Right lobe of liver (tissue), 6 donors: ENCODE measurements around the gene TBX2. TPM values are rescaled to one million over a fixed set of nuclear protein-coding genes. Genes with fewer than 3 reads are reported as not detected.
A peak's percentile ranks its signal among the peaks of the same experiment; 100 is the strongest.

ENCODE experiments used
- ATAC-seq, 4 donors: fragments of 200-7000 bp; cut with Tn5 transposase; one replicate each; pipeline ENCODE4 v1.9.1; 2020; ENCODE audit warnings: mild to moderate bottlenecking in 4 of 4, moderate library complexity in 4 of 4
- DNase-seq, 3 donors: peaks; one replicate each; pipeline ENCODE4 v3.0.0-alpha.2; 2020
- H3K27ac ChIP-seq, 3 donors: fragments of 200-600 bp; one replicate each; pipeline ENCODE4 v1.8.0; 2022
- H3K27me3 ChIP-seq, 2 donors: fragments of 200-600 bp; one replicate each; pipeline ENCODE4 v1.8.0; 2022
- H3K36me3 ChIP-seq, 4 donors: fragments of 200-600 bp; sonication (generic) in 1 of 4; one replicate each; pipeline versions ENCODE4 v1.5.1 to v1.8.0; 2017 to 2022; ENCODE audit warnings: control low read depth in 1 of 4
- H3K4me1 ChIP-seq, 4 donors: fragments of 200-600 bp; sonication (generic) in 1 of 4; one replicate each; pipeline versions ENCODE4 v1.5.1 to v1.8.0; 2017 to 2022; ENCODE audit warnings: control low read depth in 1 of 4
- H3K4me3 ChIP-seq, 3 donors: fragments of 200-600 bp; one replicate each; pipeline ENCODE4 v1.8.0; 2022
- H3K9me3 ChIP-seq, 4 donors: fragments of 200-600 bp; sonication (generic) in 1 of 4; one replicate each; pipeline versions ENCODE4 v1.5.1 to v1.8.0; 2017 to 2022; ENCODE audit warnings: control low read depth in 1 of 4
- POLR2A ChIP-seq: fragments of 450-650 bp; IDR thresholded peaks from one replicate; pipeline ENCODE4 v1.6.1; 2017; ENCODE audit warnings: antibody characterized with exemption, mild to moderate bottlenecking
- WGBS: methylation state at CpG from one replicate; pipeline ENCODE4 v1.1.6; 2018; ENCODE audit warnings: low coverage, low lambda C conversion rate; ENCODE audit not compliant: insufficient coverage; ENCODE audit errors: missing lambda C conversion rate; 5-methylcytosine and 5-hydroxymethylcytosine counted together
- intact Hi-C, 2 donors: fragments of 100-400 bp; cut with DNase I; formaldehyde crosslinking; loops; one replicate each; pipeline versions ENCODE4 v1.11.2 to v1.14.1; 2022
- total RNA-seq, 6 experiments: library from RNA; depleted of rRNA in 2 of 6; stranded (reverse); fragments of >200 nt in 2 of 6; fragmentation: NEBNext Ultra II Directional in 3 of 6; extraction: Animal tissue kit (Norgen Biotek cat#: 25700) in 3 of 6; gene quantifications; one replicate each; pipeline versions ENCODE4 v1.1.0 to v1.2.4, GENCODE V29; 2016 to 2023
- TF ChIP-seq, protein P1 (sequence below), 4 donors: fragments of 200-600 bp in 3 of 4; fragments of 450-650 bp in 1 of 4; IDR thresholded peaks; one replicate each; pipeline versions ENCODE4 v1.5.1 to v1.8.0; 2016 to 2022; ENCODE audit warnings: antibody characterized with exemption in 4 of 4, mild to moderate bottlenecking in 2 of 4
- donor health status: DM: no; HTN: yes; CAD: no.
- donor health status: DM: no; HTN: no; CAD: no.
- donor health status: DM: no; HTN: no; CAD: no.
- donor health status: DM: no; HTN: yes; CAD: no.
- donor health status: DM: no; HTN: yes; CAD: no.

The TBX2 gene
- total RNA-seq, 6 experiments from 2014 or later = 1.9 to 4.4 (median 2.7) TPM

DNA sequence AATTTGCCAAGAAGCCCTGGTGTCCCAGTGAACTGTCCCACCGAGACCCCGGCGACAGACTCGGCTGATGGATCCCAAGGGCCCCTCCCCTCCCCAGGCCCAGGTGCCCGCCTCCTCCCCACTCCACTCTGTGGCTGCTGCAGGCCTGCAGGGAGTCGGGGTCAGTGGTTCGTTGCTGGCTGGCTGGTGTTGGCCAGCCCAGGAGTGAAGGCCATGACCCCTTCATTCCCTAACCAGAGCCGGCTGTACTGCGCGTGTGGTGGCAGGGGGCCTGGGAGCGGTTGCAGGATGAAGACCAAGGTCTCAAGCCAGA, 9.2 kb upstream of the TBX2 start:
- peaks cover 0 to under 1% of the 10 kb centered on the region in 2 donors for H3K27me3 ChIP-seq
- TF ChIP-seq, protein P1, sequence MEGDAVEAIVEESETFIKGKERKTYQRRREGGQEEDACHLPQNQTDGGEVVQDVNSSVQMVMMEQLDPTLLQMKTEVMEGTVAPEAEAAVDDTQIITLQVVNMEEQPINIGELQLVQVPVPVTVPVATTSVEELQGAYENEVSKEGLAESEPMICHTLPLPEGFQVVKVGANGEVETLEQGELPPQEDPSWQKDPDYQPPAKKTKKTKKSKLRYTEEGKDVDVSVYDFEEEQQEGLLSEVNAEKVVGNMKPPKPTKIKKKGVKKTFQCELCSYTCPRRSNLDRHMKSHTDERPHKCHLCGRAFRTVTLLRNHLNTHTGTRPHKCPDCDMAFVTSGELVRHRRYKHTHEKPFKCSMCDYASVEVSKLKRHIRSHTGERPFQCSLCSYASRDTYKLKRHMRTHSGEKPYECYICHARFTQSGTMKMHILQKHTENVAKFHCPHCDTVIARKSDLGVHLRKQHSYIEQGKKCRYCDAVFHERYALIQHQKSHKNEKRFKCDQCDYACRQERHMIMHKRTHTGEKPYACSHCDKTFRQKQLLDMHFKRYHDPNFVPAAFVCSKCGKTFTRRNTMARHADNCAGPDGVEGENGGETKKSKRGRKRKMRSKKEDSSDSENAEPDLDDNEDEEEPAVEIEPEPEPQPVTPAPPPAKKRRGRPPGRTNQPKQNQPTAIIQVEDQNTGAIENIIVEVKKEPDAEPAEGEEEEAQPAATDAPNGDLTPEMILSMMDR (IDR thresholded peaks at IDR 0.05) = no peak
- TF ChIP-seq POLR2A = no peak
- intact Hi-C loops = loop anchor here in 1 of 2 donors (10.0 kb wide), 1 partner anchor 396 kb away; no protein-coding TSS in a partner anchor
- ATAC-seq (no peak), DNase-seq (no peak)
- H3K36me3 ChIP-seq = no peaks in the 10 kb centered on the region
- no peaks in the 10 kb centered on the region for H3K9me3 ChIP-seq
- no peak overlapping the region for H3K4me3 ChIP-seq
- no peaks in the 10 kb centered on the region for H3K4me1 ChIP-seq
- no peak overlapping the region for H3K27ac ChIP-seq
- WGBS = no CpG with 5 or more reads among the region's 11 CpGs

DNA sequence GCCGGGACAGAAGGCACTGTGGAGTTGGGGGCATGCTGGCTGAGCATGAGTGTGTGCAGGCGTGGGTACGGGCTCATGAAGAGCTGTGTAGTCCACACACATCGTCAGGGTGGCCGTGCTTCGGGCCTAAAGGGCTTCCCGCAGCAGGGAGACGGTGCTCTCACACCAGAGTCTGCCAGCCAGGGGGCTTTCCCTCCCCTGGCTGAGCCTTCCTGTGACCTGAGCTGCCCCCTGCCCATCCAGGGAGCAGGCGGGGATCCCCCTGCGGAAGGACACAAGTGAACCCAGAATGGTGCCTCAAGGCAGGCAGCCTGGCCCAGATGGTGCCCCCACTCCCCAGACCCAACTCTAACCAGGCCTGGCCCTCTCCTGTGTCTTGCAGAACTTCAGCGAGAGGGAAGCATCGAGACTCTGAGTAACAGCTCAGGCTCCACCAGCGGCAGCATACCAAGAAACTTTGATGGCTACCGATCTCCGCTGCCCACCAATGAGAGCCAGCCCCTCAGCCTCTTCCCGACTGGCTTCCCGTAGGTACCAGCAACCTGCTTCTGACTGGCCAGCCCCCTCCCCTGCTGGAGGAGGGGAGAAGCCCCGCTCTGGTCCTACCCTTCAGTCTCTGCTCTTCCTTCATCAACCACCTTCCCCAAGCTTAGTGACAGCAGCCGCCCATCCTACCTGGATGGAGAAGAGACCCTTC, 7.9 kb upstream of the TBX2 start:
- 92% methylated on average over 2 of the region's 19 CpGs for WGBS
- Histone ChIP-seq H3K27me3 (peaks cover 0 to 14% of the 10 kb centered on the region in 2 donors), H3K4me1 (peaks cover 0 to under 1% (median 0%) of the 10 kb centered on the region in 4 donors), H3K27ac (no peak overlapping the region), H3K36me3 (no peaks in the 10 kb centered on the region), H3K9me3 (no peaks in the 10 kb centered on the region), H3K4me3 (no peak overlapping the region)
- no peak for DNase-seq
- no peak for TF ChIP-seq POLR2A
- intact Hi-C loops = loop anchor here in 1 of 2 donors (10.0 kb wide), 1 partner anchor 397 kb away; no protein-coding TSS in a partner anchor
- no peak for ATAC-seq

DNA sequence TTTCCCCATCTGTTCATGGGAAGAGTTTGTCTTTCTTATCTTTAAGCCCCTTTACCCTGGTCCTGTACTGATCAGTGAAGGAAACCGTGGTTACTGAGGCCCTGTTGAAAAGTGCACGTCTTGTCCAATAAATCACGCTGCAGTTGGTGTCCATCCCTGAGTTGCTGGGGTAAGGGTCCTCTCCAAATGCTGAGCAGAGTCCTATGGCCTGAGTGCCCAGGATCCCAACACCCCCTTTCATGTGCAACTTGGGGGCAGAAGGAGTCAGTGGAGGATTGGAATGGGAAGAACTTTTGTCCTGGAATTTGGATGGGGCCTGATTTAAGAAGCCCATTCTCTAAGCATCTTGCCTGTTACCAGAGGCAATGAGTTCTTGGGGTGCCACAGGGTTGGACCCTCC, 7.0 kb upstream of the TBX2 start:
- no CpG with 5 or more reads among the region's 3 CpGs for WGBS
- Histone ChIP-seq H3K36me3 (no peaks in the 10 kb centered on the region), H3K4me1 (peaks cover 0 to 8% (median 0%) of the 10 kb centered on the region in 4 donors), H3K27me3 (peaks cover 0 to 22% of the 10 kb centered on the region in 2 donors), H3K4me3 (no peak overlapping the region), H3K9me3 (no peaks in the 10 kb centered on the region), H3K27ac (no peak overlapping the region)
- no peak for DNase-seq
- intact Hi-C loops = loop anchor here in 1 of 2 donors (10.0 kb wide), 1 partner anchor 398 kb away; no protein-coding TSS in a partner anchor
- no peak for ATAC-seq
- TF ChIP-seq POLR2A = no peak
- TF ChIP-seq, protein P1 (IDR thresholded peaks at IDR 0.05) = no peak

DNA sequence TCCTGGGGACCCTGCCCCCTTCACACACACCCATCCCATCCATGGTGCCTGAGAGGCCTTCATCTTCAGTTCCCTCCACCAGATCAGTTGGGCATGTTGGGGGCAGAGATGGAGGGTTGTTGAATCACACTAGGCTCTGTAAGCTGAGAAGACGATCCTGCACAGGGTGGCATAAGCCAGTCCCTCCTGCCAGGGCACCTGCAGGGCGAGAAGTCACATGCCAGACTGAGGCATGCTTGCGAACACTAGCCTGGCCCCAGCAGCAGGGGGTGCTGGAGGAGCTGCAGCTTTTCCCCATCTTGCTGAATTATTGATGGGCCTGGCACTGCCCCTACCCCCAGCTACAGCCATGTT, 6.1 kb upstream of the TBX2 start:
- intact Hi-C loops = loop anchor here in 1 of 2 donors (10.0 kb wide), 1 partner anchor 399 kb away; no protein-coding TSS in a partner anchor
- Histone ChIP-seq H3K4me1 (peaks cover 0 to 8% (median 0%) of the 10 kb centered on the region in 4 donors), H3K27me3 (peaks cover 0 to 30% of the 10 kb centered on the region in 2 donors), H3K4me3 (no peak overlapping the region), H3K36me3 (no peaks in the 10 kb centered on the region), H3K9me3 (no peaks in the 10 kb centered on the region), H3K27ac (no peak overlapping the region)
- TF ChIP-seq POLR2A = no peak
- TF ChIP-seq, protein P1 (IDR thresholded peaks at IDR 0.05) = no peak
- WGBS = no CpG with 5 or more reads among the region's 3 CpGs
- ATAC-seq (peak in 1 of 4 donors; percentile 12), DNase-seq (no peak)

DNA sequence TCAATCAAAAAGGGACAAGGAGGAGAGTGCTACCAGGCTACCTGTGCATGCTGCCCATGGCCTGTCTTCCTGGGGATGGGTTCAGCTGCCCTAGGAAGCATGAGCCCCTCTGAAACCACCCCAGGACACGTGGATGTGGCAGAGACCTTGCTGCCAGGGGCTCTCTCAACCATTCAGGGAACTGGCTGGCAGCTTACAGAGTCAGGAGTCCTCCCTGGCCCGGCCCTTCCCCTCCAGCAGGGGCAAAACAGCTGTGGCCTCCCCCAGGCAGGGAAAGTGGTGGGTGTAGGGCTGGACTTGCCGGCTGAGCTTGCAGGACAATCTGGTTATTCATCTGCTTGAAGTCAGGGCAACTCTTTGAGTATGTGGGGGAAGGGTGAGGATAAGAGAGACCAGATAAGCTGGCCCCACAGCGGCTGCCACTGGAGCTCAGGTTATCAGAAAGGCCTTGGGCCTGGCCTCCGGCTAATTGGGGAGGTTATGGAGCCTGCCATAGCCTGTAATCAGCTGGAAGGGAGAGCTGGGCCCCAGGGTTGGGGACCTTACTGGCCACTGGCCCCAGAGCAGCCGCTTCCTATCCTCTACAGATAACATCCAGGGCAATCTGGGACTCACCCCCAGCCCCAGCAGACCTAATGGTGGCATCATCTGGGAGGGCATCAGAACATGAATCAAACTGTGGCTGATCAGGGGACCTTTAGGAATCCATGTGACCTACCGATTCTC, 5.6 kb upstream of the TBX2 start:
- no peak overlapping the region for H3K4me3 ChIP-seq
- H3K36me3 ChIP-seq = no peaks in the 10 kb centered on the region
- WGBS = 83% methylated on average over 1 of the region's 7 CpGs
- no peak overlapping the region for H3K27ac ChIP-seq
- ATAC-seq (no peak), DNase-seq (no peak)
- H3K4me1 ChIP-seq = peaks cover 0 to 12% (median 0%) of the 10 kb centered on the region in 4 donors
- no peaks in the 10 kb centered on the region for H3K9me3 ChIP-seq
- intact Hi-C loops = loop anchor here in 1 of 2 donors (10.0 kb wide), 1 partner anchor 399 kb away; no protein-coding TSS in a partner anchor
- no peak for TF ChIP-seq POLR2A
- TF ChIP-seq, protein P1 (IDR thresholded peaks at IDR 0.05) = no peak
- peaks cover 0 to 35% of the 10 kb centered on the region in 2 donors for H3K27me3 ChIP-seq
